Fibroblast of mammary gland (primary cell): ENCODE data around the gene SLC32A1.

Source experiments
- DNase-seq: peaks from one replicate; pipeline ENCODE4 v3.0.0-alpha.2; 2010; ENCODE audit warnings: low read depth
- H3K4me3 ChIP-seq: 2 replicates; pipeline ENCODE4 v1.5.1; 2011; ENCODE audit warnings: low read depth, mild to moderate bottlenecking, low read length, moderate library complexity; ENCODE audit not compliant: control insufficient read depth
- TF ChIP-seq, protein P1 (sequence below): conservative IDR thresholded peaks from 2 replicates; pipeline ENCODE4 v1.5.1; 2011; ENCODE audit warnings: low read depth, low read length, inconsistent platforms; ENCODE audit not compliant: control insufficient read depth, insufficient read depth

Gene SLC32A1

DNA sequence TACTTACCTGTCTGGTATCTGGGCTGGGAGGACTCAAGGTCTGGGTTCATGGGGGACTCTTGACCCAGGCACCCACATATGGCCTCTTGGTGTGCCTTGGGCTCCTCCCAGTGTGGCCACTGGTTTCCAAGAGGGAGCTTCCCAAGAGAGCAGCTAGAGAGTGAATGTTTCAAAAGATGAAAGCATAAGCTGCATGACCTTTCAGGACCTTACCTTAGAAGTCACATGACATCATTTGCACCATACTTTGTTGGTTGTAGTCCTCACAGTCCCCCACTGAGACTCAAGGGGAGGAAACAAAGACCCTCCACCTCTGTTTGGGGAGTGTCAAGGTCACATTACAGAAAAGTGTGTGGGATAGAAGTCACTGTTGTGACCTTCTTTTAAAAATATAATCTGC lies 37.9 kb downstream of the SLC32A1 start:
- TF ChIP-seq, protein P1, sequence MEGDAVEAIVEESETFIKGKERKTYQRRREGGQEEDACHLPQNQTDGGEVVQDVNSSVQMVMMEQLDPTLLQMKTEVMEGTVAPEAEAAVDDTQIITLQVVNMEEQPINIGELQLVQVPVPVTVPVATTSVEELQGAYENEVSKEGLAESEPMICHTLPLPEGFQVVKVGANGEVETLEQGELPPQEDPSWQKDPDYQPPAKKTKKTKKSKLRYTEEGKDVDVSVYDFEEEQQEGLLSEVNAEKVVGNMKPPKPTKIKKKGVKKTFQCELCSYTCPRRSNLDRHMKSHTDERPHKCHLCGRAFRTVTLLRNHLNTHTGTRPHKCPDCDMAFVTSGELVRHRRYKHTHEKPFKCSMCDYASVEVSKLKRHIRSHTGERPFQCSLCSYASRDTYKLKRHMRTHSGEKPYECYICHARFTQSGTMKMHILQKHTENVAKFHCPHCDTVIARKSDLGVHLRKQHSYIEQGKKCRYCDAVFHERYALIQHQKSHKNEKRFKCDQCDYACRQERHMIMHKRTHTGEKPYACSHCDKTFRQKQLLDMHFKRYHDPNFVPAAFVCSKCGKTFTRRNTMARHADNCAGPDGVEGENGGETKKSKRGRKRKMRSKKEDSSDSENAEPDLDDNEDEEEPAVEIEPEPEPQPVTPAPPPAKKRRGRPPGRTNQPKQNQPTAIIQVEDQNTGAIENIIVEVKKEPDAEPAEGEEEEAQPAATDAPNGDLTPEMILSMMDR, result no peak
- no peak overlapping the region for H3K4me3 ChIP-seq
- no peak for DNase-seq

DNA sequence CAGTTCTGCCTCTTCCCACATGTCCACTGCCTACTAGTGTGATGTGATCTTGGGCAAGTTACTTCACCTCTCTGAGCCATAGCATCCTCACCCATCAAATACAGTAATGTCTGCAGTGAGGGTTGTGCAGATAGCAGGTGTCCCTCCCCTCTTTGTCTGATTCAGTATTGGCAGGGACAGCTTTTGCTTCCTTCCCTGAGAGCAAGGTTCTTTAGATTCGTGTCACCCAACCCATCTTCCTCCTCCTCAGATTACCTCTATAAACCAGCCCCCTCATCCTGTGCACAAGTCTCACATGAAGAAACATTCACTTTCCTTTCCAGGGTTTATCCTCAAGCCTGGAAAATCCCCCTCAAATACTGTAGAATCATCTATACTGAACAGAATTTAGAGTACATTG lies 39.3 kb downstream of the SLC32A1 start:
- TF ChIP-seq, protein P1, result no peak
- no peak for DNase-seq
- H3K4me3 ChIP-seq, result no peak overlapping the region

DNA sequence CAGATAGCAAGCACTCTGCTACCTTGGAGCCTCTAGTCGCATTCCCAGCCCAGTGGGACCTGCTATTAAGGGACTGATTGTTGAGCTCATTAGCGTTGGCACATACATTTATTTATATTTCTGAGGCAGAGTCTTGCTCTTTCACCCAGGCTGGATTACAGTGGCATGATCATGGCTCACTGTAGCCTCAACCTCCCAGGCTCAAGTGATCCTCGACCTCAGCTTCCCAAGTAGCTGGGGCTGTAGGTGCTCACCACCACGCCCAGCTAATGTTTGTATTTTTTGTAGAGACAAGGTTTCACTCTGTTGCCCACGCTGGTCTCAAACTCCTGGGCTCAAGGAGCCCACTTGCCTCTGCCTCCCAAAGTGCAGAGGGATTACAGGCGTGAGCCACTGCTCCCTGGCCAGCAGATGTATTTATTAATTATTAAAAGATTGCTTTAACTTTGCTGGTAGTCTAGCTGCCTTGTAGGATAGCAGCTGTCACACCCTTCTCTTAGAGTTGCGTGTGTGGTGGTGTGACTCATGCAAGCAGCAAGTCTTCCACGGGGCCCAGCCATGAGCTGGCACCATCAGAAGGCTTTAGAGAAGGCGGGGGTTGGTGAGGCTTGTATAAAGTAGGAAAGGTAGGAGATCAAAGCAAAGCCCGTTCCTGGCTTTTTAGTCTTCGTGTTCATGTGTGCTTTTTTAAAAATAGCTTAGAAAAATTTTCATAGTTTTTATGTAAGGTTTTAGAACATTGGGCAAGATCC lies 40.5 kb downstream of the SLC32A1 start:
- TF ChIP-seq, protein P1, result no peak
- peak; percentile 91 for DNase-seq
- no peak overlapping the region for H3K4me3 ChIP-seq

DNA sequence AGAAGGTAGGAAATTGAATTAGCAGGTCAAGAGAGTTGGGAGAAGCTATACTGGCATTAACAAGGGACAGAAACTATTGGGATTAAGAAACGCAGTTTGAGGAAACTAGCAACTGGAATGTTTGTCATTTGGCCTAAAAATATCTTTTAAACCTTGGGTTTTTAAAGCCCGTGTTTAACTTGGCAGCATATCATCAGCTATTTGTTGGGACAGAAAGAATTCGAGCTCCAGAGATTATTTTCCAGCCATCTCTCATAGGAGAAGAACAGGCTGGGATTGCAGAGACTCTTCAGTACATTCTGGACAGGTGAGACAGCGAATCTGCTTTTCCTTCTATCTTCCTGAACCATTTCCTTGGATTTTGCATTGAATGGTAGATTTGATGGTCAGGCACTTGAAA lies 41.8 kb downstream of the SLC32A1 start:
- DNase-seq, result no peak
- H3K4me3 ChIP-seq, result no peak overlapping the region
- TF ChIP-seq, protein P1, result no peak

DNA sequence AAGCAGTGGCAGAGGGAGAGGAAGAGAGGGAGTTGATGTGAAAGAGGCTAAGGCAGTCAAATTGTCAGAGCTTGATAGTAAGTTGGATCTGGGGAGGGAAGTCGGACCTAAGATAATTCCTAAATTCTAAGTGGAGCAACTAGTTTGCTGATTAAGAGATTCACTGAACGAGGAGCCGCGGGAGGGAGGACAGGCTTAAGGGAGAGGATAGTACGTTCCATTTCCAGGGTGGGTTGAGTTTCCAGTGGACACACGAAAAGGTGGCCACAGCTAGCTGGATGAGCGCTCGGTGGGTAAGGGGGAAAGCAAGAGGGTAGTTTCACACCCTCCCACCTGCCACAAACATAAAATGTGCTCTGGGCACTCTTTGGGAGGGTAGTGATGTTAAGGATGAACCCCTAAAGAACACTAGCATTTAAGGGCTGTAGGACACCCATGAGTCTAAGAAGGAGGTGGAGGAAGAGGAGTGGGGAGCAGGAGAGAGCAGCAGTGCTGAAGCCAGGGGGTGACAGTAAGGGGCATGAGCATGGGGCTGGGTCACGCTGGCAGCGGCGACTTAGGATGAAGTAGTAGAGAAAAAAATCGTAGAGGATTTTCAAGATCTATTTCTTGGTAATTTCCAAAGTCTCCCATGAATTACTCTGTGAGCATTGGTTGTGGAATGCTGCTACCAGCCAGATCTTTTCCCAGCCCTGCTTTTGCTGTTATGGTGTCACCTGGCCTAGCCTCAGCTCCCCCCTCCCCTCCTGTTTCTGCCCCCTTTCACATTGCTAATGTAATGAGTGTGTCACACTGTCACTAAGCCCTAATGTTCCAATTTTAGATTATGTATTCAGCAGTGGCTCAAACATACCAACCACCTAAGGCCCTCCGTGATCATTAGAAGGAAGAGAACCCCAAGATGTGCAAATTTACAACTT lies 45.4 kb downstream of the SLC32A1 start:
- TF ChIP-seq, protein P1, result no peak
- no peak for DNase-seq
- no peak overlapping the region for H3K4me3 ChIP-seq

DNA sequence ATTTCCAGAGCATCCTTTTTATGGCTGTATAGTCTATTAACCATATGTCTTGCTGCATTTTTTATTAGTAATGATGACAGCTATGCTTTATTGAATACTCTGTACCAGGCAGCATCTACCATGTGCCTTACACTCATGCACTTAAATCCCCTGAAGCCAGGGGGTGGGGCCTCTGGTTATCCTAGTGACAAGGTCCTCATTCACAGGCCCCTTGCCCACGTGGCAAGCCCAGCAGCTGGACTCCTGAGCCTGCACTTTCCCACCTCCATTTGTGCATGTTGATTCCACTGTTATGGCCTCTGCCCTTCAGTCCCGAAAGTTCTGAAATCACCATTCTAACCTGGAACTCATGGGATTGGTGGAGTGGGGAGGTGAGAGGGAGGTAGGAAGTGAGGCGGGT lies 46.3 kb downstream of the SLC32A1 start:
- DNase-seq, result no peak
- TF ChIP-seq, protein P1, result no peak
- no peak overlapping the region for H3K4me3 ChIP-seq
